CD14-positive monocyte (primary cell): Measurements from ENCODE around the gene DGCR8. TPM values are rescaled to one million over a fixed set of nuclear protein-coding genes. Genes with fewer than 3 reads are reported as not detected.

ENCODE experiments used
- DNase-seq, 3 donors: peaks; one replicate each; pipeline ENCODE4 v3.0.0-alpha.2; 2011 to 2022
- H2AFZ ChIP-seq: 2 replicates; pipeline ENCODE4 v1.6.0; 2012; ENCODE audit warnings: mild to moderate bottlenecking, low read depth, low read length, inconsistent platforms; ENCODE audit not compliant: insufficient read depth, poor library complexity, severe bottlenecking
- H3K27ac ChIP-seq, 2 donors: 1 replicate in 1 of 2; 2 replicates in 1 of 2; pipeline ENCODE4 v1.5.1; 2012 to 2013; ENCODE audit warnings: low read length in 2 of 2, control low read depth in 1 of 2, inconsistent platforms in 1 of 2, low read depth in 1 of 2, mild to moderate bottlenecking in 1 of 2
- H3K27me3 ChIP-seq, 2 donors: one replicate each; pipeline versions ENCODE4 v1.6.0 to v1.6.1; 2011 to 2013; ENCODE audit warnings: low read length in 2 of 2; ENCODE audit not compliant: control insufficient read depth in 2 of 2, insufficient read depth in 2 of 2
- H3K36me3 ChIP-seq, 2 donors: replicated peaks in 1 of 2; 1 replicate in 1 of 2; 2 replicates in 1 of 2; pipeline versions ENCODE4 v1.5.1 to v1.6.1; 2012 to 2013; ENCODE audit warnings: low read length in 2 of 2, control low read depth in 1 of 2, inconsistent platforms in 1 of 2, mild to moderate bottlenecking in 1 of 2; ENCODE audit not compliant: insufficient read depth in 2 of 2, control insufficient read depth in 1 of 2
- H3K4me1 ChIP-seq, 2 donors: 1 replicate in 1 of 2; 2 replicates in 1 of 2; pipeline versions ENCODE4 v1.5.1 to v1.6.1; 2012 to 2013; ENCODE audit warnings: low read length in 2 of 2, control low read depth in 1 of 2, inconsistent platforms in 1 of 2, mild to moderate bottlenecking in 1 of 2, moderate library complexity in 1 of 2; ENCODE audit not compliant: insufficient read depth in 2 of 2, control insufficient read depth in 1 of 2
- H3K4me2 ChIP-seq: replicated peaks from 2 replicates; pipeline ENCODE3; 2012; ENCODE audit warnings: low read length, moderate library complexity, mild to moderate bottlenecking; ENCODE audit not compliant: poor library complexity, severe bottlenecking; ENCODE audit errors: extremely low read depth
- H3K4me3 ChIP-seq, 3 experiments: fragments of 200-600 bp in 1 of 3; sonication (generic) in 1 of 3; replicated peaks in 1 of 3; 1 replicate in 2 of 3; 2 replicates in 1 of 3; pipeline ENCODE4 v1.5.1; 2011 to 2013; ENCODE audit warnings: low read length in 3 of 3, mild to moderate bottlenecking in 3 of 3, control low read depth in 2 of 3, low read depth in 2 of 3, inconsistent platforms in 1 of 3, moderate library complexity in 1 of 3
- H3K79me2 ChIP-seq: 2 replicates; pipeline ENCODE4 v1.6.0; 2012; ENCODE audit warnings: mild to moderate bottlenecking, control low read depth, inconsistent platforms, low read length, moderate library complexity; ENCODE audit not compliant: insufficient read depth
- H3K9ac ChIP-seq: 2 replicates; pipeline ENCODE4 v1.6.0; 2017; ENCODE audit warnings: low read length, mild to moderate bottlenecking; ENCODE audit not compliant: insufficient read depth, poor library complexity, severe bottlenecking
- H3K9me3 ChIP-seq, 2 donors: replicated peaks in 1 of 2; 1 replicate in 1 of 2; 2 replicates in 1 of 2; pipeline versions ENCODE4 v1.5.1 to v1.6.1; 2012 to 2013; ENCODE audit warnings: low read length in 2 of 2, control low read depth in 1 of 2; ENCODE audit not compliant: control insufficient read depth in 1 of 2, insufficient read depth in 1 of 2
- H4K20me1 ChIP-seq: 2 replicates; pipeline ENCODE4 v1.6.0; 2012; ENCODE audit warnings: mild to moderate bottlenecking, low read length, control low read depth, moderate library complexity; ENCODE audit not compliant: insufficient read depth
- H3K27ac Mint-ChIP-seq, 7 donors: one replicate each; pipeline ENCODE4 v1.8.0; 2020; ENCODE audit warnings: mild to moderate bottlenecking in 7 of 7, mixed read lengths in 7 of 7, moderate library complexity in 6 of 7, inconsistent platforms in 2 of 7
- H3K27me3 Mint-ChIP-seq, 3 donors: one replicate each; pipeline ENCODE4 v1.8.0; 2021 to 2022; ENCODE audit warnings: low read depth in 3 of 3, mild to moderate bottlenecking in 3 of 3, mixed read lengths in 3 of 3, moderate library complexity in 3 of 3, inconsistent platforms in 1 of 3
- H3K36me3 Mint-ChIP-seq, 2 donors: one replicate each; pipeline ENCODE4 v1.8.0; 2020; ENCODE audit warnings: mixed read lengths in 2 of 2, inconsistent platforms in 1 of 2, mild to moderate bottlenecking in 1 of 2
- H3K4me1 Mint-ChIP-seq: one replicate; pipeline ENCODE4 v1.8.0; 2020; ENCODE audit warnings: mild to moderate bottlenecking, mixed read lengths
- H3K4me3 Mint-ChIP-seq, 2 donors: one replicate each; pipeline ENCODE4 v1.8.0; 2020; ENCODE audit warnings: mild to moderate bottlenecking in 2 of 2, mixed read lengths in 2 of 2, moderate library complexity in 1 of 2
- H3K9me3 Mint-ChIP-seq, 7 donors: one replicate each; pipeline ENCODE4 v1.8.0; 2020 to 2022; ENCODE audit warnings: mixed read lengths in 7 of 7, mild to moderate bottlenecking in 6 of 7, moderate library complexity in 6 of 7, inconsistent platforms in 2 of 7
- WGBS: methylation state at CpG from one replicate; pipeline ENCODE4 v1.1.5; 2013; ENCODE audit warnings: missing lambda C conversion rate; ENCODE audit not compliant: insufficient coverage; 5-methylcytosine and 5-hydroxymethylcytosine counted together
- intact Hi-C, 2 donors: fragments of 100-400 bp; cut with micrococcal nuclease; formaldehyde crosslinking; loops; one replicate each; pipeline versions ENCODE4 v1.15.0 to v1.15.1; 2023
- polyA plus RNA-seq, 3 donors: library from polyadenylated mRNA; depleted of rRNA in 1 of 3; unstranded in 2 of 3; stranded (reverse) in 1 of 3; fragments of 300-500 nt in 2 of 3; fragments of >200 nt in 1 of 3; fragmentation: Illumina TruSeq in 2 of 3; gene quantifications; 1 replicate in 2 of 3; 2 replicates in 1 of 3; pipeline ENCODE4 v1.2.3, GENCODE V29; 2012 to 2021
- TF ChIP-seq, protein P1 (sequence below): fragments of 200-600 bp; IDR thresholded peaks from one replicate; pipeline ENCODE4 v1.8.0; 2022; ENCODE audit warnings: antibody characterized with exemption, mild to moderate bottlenecking

Gene DGCR8
- polyA plus RNA-seq, 3 donors, result 1.2 to 18.7 (median 1.4) TPM

DNA sequence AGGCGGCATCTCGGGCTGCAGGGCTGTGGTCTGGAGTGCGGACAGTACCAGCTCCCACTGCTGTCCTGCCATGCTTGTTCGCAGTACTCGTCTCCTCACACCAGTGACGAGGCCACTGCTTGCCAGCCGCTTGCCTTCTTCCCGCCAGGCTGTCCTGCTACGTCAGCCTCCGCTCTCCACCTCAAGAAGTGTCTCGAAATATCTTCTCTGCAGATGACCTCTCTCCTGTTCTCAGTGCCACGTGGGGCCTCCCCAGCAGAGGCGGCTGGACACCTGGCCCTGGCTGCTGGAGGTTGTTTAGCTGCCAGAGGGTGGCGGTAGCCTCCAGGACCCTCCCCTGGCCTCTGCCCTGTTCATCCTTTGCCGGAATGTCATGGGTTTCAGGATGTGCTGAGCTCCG lies 73.9 kb downstream of the DGCR8 start:
- H3K4me2 ChIP-seq, result no peak overlapping the region
- H3K9me3 ChIP-seq, result no peaks in the 10 kb centered on the region
- no peaks in the 10 kb centered on the region for H3K27me3 ChIP-seq
- DNase-seq, result no peak
- Mint-ChIP-seq H3K27ac (no peak overlapping the region), H3K27me3 (peaks cover 3 to 16% (median 7%) of the 10 kb centered on the region in 3 donors), H3K4me1 (peaks cover 6% of the 10 kb centered on the region), H3K36me3 (no peaks in the 10 kb centered on the region), H3K9me3 (no peaks in the 10 kb centered on the region), H3K4me3 (no peak overlapping the region)
- H3K27ac ChIP-seq, result no peak overlapping the region
- 87% methylated on average over 15 of the region's 16 CpGs for WGBS
- no peak overlapping the region for H3K9ac ChIP-seq
- peaks cover 8 to 9% of the 10 kb centered on the region in 2 donors for H3K4me1 ChIP-seq
- TF ChIP-seq, protein P1, sequence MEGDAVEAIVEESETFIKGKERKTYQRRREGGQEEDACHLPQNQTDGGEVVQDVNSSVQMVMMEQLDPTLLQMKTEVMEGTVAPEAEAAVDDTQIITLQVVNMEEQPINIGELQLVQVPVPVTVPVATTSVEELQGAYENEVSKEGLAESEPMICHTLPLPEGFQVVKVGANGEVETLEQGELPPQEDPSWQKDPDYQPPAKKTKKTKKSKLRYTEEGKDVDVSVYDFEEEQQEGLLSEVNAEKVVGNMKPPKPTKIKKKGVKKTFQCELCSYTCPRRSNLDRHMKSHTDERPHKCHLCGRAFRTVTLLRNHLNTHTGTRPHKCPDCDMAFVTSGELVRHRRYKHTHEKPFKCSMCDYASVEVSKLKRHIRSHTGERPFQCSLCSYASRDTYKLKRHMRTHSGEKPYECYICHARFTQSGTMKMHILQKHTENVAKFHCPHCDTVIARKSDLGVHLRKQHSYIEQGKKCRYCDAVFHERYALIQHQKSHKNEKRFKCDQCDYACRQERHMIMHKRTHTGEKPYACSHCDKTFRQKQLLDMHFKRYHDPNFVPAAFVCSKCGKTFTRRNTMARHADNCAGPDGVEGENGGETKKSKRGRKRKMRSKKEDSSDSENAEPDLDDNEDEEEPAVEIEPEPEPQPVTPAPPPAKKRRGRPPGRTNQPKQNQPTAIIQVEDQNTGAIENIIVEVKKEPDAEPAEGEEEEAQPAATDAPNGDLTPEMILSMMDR, result no peak
- intact Hi-C loops, result no loop called here
- H2AFZ ChIP-seq, result no peak overlapping the region
- H3K36me3 ChIP-seq, result no peaks in the 10 kb centered on the region
- no peak overlapping the region for H3K4me3 ChIP-seq
- no peaks in the 10 kb centered on the region for H3K79me2 ChIP-seq
- H4K20me1 ChIP-seq, result no peaks in the 10 kb centered on the region

DNA sequence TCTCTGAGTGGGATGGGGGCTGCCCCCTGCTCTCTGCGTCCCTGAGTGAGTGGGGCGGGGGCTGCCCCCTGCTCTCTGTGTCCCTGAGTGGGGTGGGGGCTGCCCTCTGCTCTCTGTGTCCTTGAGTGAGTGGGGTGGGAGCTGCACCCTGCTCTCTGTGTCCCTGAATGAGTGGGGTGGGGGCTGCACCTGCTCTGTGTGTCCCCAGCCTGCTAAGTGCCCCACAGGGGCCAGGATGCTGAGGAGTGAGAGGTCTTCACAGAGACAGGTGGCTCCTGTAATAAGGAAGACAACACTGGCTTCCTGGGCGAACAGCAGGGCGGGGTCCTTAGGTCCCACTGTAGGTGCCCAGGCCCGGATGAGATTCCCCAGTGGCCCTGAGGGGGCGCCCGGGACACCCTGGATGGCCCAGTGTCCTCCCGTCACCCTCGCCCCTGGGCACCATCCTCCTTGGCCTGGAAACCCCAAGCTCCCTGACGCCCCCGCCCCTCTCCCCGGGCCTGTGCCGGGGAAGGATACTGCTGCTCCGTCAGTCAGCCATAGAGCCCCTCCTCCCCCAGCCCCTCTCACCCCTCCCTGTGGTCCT lies 74.7 kb downstream of the DGCR8 start:
- no peaks in the 10 kb centered on the region for H3K36me3 ChIP-seq
- no peak overlapping the region for H3K27ac Mint-ChIP-seq
- peaks cover 10% of the 10 kb centered on the region for H3K4me1 Mint-ChIP-seq
- no peaks in the 10 kb centered on the region for H3K9me3 ChIP-seq
- WGBS, result 64% methylated on average over 11 of the region's 14 CpGs
- H3K9ac ChIP-seq, result no peak overlapping the region
- DNase-seq, result no peak
- intact Hi-C loops, result loop anchor here (5.0 kb wide), 1 partner anchor 113 kb away; the partner anchor contains the start of gene RTN4R (in 2 of the 2)
- H4K20me1 ChIP-seq, result no peaks in the 10 kb centered on the region
- H3K79me2 ChIP-seq, result no peaks in the 10 kb centered on the region
- peaks cover 8 to 9% of the 10 kb centered on the region in 2 donors for H3K4me1 ChIP-seq
- H3K4me2 ChIP-seq, result peak overlapping the region; percentile 42
- H3K36me3 Mint-ChIP-seq, result no peaks in the 10 kb centered on the region
- H3K4me3 Mint-ChIP-seq, result no peak overlapping the region
- no peak overlapping the region for H3K27ac ChIP-seq
- H3K9me3 Mint-ChIP-seq, result no peaks in the 10 kb centered on the region
- no peak overlapping the region for H2AFZ ChIP-seq
- peak overlapping the region in 1 of 3 experiments; percentile 46 for H3K4me3 ChIP-seq
- TF ChIP-seq, protein P1, result no peak
- H3K27me3 ChIP-seq, result no peaks in the 10 kb centered on the region
- peaks cover 4 to 23% (median 7%) of the 10 kb centered on the region in 3 donors for H3K27me3 Mint-ChIP-seq
